ENCODE results near the gene SCN9A.

- TF ChIP-seq RFX5 (IDR thresholded peaks at IDR 0.05; ENCODE audit: low read depth, low read length) (no peak), CTCF (conservative IDR thresholded peaks at IDR 0.05; ENCODE audit: low read depth, low read length) (no peak), BHLHE40 (IDR thresholded peaks at IDR 0.05; ENCODE audit: low read depth, low read length) (no peak)
Observed at GRCh38 chr2:166224197-166224596, 151.5 kb downstream of the SCN9A start.
